ENCODE results near the gene TMTC1.

DNA sequence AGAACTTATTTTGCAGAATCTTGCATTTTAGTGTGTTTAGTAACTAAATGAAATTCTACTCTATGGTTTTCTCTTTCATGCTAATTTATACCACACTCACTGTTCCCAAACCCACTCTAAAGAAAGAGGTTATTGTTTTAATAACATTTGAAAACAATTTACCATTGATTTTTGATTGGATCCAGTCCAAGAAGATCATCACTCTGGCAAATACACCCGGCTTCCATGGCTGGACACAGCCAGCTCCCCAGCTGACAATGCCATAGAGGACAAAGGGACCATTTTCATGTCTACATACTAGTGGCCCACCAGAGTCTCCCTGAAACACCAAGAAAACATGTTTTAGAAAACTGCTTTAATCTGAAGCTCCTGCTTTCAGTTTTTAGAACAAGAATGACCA, 328.7 kb downstream of the TMTC1 start:
- TF ChIP-seq POLR2AphosphoS5 (IDR thresholded peaks at IDR 0.05; ENCODE audit: low read depth, low read length) (no peak), TAF1 (IDR thresholded peaks at IDR 0.05; ENCODE audit: borderline replicate concordance, insufficient read depth, low read length) (no peak), FOXP2 (optimal IDR thresholded peaks at IDR 0.05; ENCODE audit: borderline replicate concordance, extremely low read depth, extremely low read length, insufficient read depth) (no peak), SIN3A (IDR thresholded peaks at IDR 0.05; ENCODE audit: borderline replicate concordance, insufficient read depth, low read length) (no peak)
- TF ChIP-seq, protein P1, sequence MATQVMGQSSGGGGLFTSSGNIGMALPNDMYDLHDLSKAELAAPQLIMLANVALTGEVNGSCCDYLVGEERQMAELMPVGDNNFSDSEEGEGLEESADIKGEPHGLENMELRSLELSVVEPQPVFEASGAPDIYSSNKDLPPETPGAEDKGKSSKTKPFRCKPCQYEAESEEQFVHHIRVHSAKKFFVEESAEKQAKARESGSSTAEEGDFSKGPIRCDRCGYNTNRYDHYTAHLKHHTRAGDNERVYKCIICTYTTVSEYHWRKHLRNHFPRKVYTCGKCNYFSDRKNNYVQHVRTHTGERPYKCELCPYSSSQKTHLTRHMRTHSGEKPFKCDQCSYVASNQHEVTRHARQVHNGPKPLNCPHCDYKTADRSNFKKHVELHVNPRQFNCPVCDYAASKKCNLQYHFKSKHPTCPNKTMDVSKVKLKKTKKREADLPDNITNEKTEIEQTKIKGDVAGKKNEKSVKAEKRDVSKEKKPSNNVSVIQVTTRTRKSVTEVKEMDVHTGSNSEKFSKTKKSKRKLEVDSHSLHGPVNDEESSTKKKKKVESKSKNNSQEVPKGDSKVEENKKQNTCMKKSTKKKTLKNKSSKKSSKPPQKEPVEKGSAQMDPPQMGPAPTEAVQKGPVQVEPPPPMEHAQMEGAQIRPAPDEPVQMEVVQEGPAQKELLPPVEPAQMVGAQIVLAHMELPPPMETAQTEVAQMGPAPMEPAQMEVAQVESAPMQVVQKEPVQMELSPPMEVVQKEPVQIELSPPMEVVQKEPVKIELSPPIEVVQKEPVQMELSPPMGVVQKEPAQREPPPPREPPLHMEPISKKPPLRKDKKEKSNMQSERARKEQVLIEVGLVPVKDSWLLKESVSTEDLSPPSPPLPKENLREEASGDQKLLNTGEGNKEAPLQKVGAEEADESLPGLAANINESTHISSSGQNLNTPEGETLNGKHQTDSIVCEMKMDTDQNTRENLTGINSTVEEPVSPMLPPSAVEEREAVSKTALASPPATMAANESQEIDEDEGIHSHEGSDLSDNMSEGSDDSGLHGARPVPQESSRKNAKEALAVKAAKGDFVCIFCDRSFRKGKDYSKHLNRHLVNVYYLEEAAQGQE (IDR thresholded peaks at IDR 0.05; ENCODE audit: insufficient read depth in 1 of 2, low read depth in 2 of 2, low read length in 2 of 2): no peak
